ENCODE results near the gene CMTM1. TPM values are rescaled to one million over a fixed set of nuclear protein-coding genes. Genes with fewer than 3 reads are reported as not detected.
"Not testable (repeated sequence)": the region's sequence is repeated elsewhere in the genome, so short reads cannot be mapped to it uniquely, and the experiment has no call there.

CMTM1 gene
- total RNA-seq, 2 experiments from 2014 or later, result 13.6 to 15.0 TPM

GRCh38 chr16:66617728-66618127 is 51.5 kb downstream of the CMTM1 start:
- no peak overlapping the region for H3K4me3 Mint-ChIP-seq
- CTCF ChIA-PET, result interaction anchor here (0.7 to 4.5 kb wide), 6 partner anchors 10 to 211 kb away, joined by 3 to 33 read pairs (median 4); partner anchors contain the start of gene DYNC1LI2
- peaks cover 10% of the 10 kb centered on the region for H3K36me3 Mint-ChIP-seq (ENCODE audit: low read depth)
- peaks cover 7% of the 10 kb centered on the region for H3K4me1 Mint-ChIP-seq (ENCODE audit: low read depth)
- no peaks in the 10 kb centered on the region for H3K27me3 Mint-ChIP-seq (ENCODE audit: low read depth)
- H3K9me3 Mint-ChIP-seq (ENCODE audit: insufficient read depth), result no peaks in the 10 kb centered on the region
- H3K27ac Mint-ChIP-seq, result no peak overlapping the region
- DNase-seq (no peak), ATAC-seq (no peak)
- POLR2A ChIA-PET, result interaction anchor here (0.6 kb wide), 1 partner anchor 19 kb away, joined by 4 read pairs; no protein-coding TSS in a partner anchor

- peaks cover 7% of the 10 kb centered on the region for H3K4me1 Mint-ChIP-seq (ENCODE audit: low read depth)
- H3K36me3 Mint-ChIP-seq (ENCODE audit: low read depth), result no peaks in the 10 kb centered on the region
- ChIA-PET CTCF (interaction anchor here (0.8 to 4.5 kb wide), 4 partner anchors 11 to 212 kb away, joined by 3 to 33 read pairs (median 10); partner anchors contain the start of gene NAE1), POLR2A (no interaction called here)
- no peak for DNase-seq
- H3K27me3 Mint-ChIP-seq (ENCODE audit: low read depth), result no peaks in the 10 kb centered on the region
- no peak overlapping the region for H3K27ac Mint-ChIP-seq
- no peak for ATAC-seq
- H3K4me3 Mint-ChIP-seq, result no peak overlapping the region
- no peaks in the 10 kb centered on the region for H3K9me3 Mint-ChIP-seq (ENCODE audit: insufficient read depth)
Measured at GRCh38 chr16:66618588-66619375, 52.5 kb downstream of the CMTM1 start.

- POLR2A ChIA-PET, result interaction anchor here (1.0 kb wide), 1 partner anchor 31 kb away, joined by 3 read pairs; no protein-coding TSS in a partner anchor
- CTCF ChIA-PET, result interaction anchor here (4.5 kb wide), 1 partner anchor 12 kb away, joined by 33 read pairs; no protein-coding TSS in a partner anchor
- no peaks in the 10 kb centered on the region for H3K27me3 Mint-ChIP-seq (ENCODE audit: low read depth)
- no peaks in the 10 kb centered on the region for H3K9me3 Mint-ChIP-seq (ENCODE audit: insufficient read depth)
- H3K36me3 Mint-ChIP-seq (ENCODE audit: low read depth), result no peaks in the 10 kb centered on the region
- no peak for ATAC-seq
- no peak overlapping the region for H3K4me3 Mint-ChIP-seq
- no peak overlapping the region for H3K27ac Mint-ChIP-seq
- DNase-seq, result no peak
- H3K4me1 Mint-ChIP-seq (ENCODE audit: low read depth), result peaks cover 7% of the 10 kb centered on the region
Measured at GRCh38 chr16:66619534-66620428, 53.5 kb downstream of the CMTM1 start.

DNA sequence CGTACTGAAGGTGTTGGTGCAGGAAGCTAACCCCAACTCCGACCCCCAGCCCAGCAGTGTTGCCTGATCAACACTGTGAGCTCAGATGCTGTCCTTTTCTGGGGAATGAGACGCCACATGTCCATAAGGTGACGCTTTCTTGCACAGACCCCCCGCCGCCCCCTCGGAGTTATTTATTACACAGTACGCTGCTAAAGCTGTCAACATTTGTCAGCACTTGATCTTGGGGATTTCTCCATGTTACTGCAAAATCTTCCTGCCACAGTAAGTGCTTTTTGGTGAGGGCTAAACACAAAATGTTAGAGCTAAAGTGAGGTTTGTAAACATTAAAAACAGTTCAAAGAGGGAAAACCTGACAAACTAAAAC is 54.2 kb downstream of the CMTM1 start:
- Mint-ChIP-seq H3K36me3 (ENCODE audit: low read depth) (no peaks in the 10 kb centered on the region), H3K4me1 (ENCODE audit: low read depth) (peaks cover 7% of the 10 kb centered on the region), H3K27ac (no peak overlapping the region), H3K4me3 (no peak overlapping the region), H3K9me3 (ENCODE audit: insufficient read depth) (no peaks in the 10 kb centered on the region), H3K27me3 (ENCODE audit: low read depth) (no peaks in the 10 kb centered on the region)
- ATAC-seq (no peak), DNase-seq (no peak)
- CTCF ChIA-PET, result interaction anchor here (0.9 to 4.5 kb wide), 2 partner anchors 13 to 30 kb away, joined by 3 to 33 read pairs; no protein-coding TSS in a partner anchor
- POLR2A ChIA-PET, result interaction anchor here (1.0 kb wide), 1 partner anchor 30 kb away, joined by 3 read pairs; no protein-coding TSS in a partner anchor

GRCh38 chr16:66621973-66622372 is 55.7 kb downstream of the CMTM1 start:
- Mint-ChIP-seq H3K36me3 (ENCODE audit: low read depth) (no peaks in the 10 kb centered on the region), H3K9me3 (ENCODE audit: insufficient read depth) (no peaks in the 10 kb centered on the region), H3K4me1 (ENCODE audit: low read depth) (peaks cover 7% of the 10 kb centered on the region), H3K4me3 (no peak overlapping the region), H3K27ac (no peak overlapping the region), H3K27me3 (ENCODE audit: low read depth) (no peaks in the 10 kb centered on the region)
- POLR2A ChIA-PET, result no interaction called here
- ATAC-seq (no peak), DNase-seq (no peak)
- CTCF ChIA-PET, result no interaction called here

DNA sequence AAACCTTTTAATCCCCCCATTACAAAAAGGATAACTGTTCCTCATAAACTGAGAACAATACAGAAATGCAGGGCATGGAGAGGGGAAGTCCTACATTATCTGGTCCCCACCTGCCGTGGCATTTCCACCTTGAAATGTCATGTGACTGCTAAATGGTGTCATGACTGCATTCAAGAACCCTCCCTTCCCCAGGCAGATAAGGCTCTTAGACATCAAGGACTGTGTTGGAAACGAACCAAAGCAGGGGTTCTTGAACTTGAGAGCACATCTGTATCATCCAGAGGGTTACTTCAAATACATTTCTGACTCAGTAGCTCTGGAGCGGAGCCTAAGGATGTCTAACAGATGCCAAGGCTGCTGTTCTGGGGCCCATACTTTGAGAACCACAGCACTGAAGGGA is 56.6 kb downstream of the CMTM1 start:
- ATAC-seq (no peak), DNase-seq (no peak)
- H3K9me3 Mint-ChIP-seq (ENCODE audit: insufficient read depth), result no peaks in the 10 kb centered on the region
- H3K4me1 Mint-ChIP-seq (ENCODE audit: low read depth), result peaks cover 7% of the 10 kb centered on the region
- POLR2A ChIA-PET, result no interaction called here
- no peak overlapping the region for H3K27ac Mint-ChIP-seq
- H3K27me3 Mint-ChIP-seq (ENCODE audit: low read depth), result no peaks in the 10 kb centered on the region
- CTCF ChIA-PET, result interaction anchor here (1.7 kb wide), 1 partner anchor 14 kb away, joined by 10 read pairs; no protein-coding TSS in a partner anchor
- no peak overlapping the region for H3K4me3 Mint-ChIP-seq
- no peaks in the 10 kb centered on the region for H3K36me3 Mint-ChIP-seq (ENCODE audit: low read depth)

DNA sequence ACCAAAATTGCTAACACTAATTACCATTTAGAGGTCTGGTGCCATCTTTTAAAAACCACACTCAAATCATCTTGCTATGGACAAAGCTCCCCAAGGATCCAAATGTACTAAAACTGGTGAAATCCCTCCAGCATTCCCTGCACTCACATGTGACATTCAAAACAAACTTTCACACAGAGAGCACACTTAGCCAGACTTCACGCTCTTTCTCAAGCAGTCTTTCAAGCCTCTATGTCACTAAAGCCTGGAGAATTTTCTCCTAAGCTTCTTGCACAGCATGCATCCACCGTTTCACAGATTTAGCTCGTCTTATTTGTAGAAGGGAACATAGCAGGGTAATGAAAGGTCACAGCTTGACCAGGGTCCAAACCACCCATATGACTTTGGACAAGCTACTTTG is 57.5 kb downstream of the CMTM1 start:
- Mint-ChIP-seq H3K4me3 (no peak overlapping the region), H3K9me3 (ENCODE audit: insufficient read depth) (no peaks in the 10 kb centered on the region), H3K4me1 (ENCODE audit: low read depth) (peaks cover 7% of the 10 kb centered on the region), H3K27ac (no peak overlapping the region), H3K36me3 (ENCODE audit: low read depth) (no peaks in the 10 kb centered on the region), H3K27me3 (ENCODE audit: low read depth) (no peaks in the 10 kb centered on the region)
- CTCF ChIA-PET, result interaction anchor here (0.8 to 1.7 kb wide), 2 partner anchors 12 to 15 kb away, joined by 3 to 10 read pairs; no protein-coding TSS in a partner anchor
- DNase-seq (no peak), ATAC-seq (no peak)
- POLR2A ChIA-PET, result interaction anchor here (1.4 kb wide), 1 partner anchor 50 kb away, joined by 3 read pairs; no protein-coding TSS in a partner anchor

GRCh38 chr16:66627611-66628378 is 61.6 kb downstream of the CMTM1 start:
- H3K27ac Mint-ChIP-seq; H3K4me1 Mint-ChIP-seq (ENCODE audit: low read depth); ATAC-seq; H3K27me3 Mint-ChIP-seq (ENCODE audit: low read depth); DNase-seq; CTCF ChIA-PET; H3K36me3 Mint-ChIP-seq (ENCODE audit: low read depth); H3K4me3 Mint-ChIP-seq; H3K9me3 Mint-ChIP-seq (ENCODE audit: insufficient read depth); POLR2A ChIA-PET: not testable (repeated sequence)

Other genes with a start within 250 kb of the CMTM1 start
- gene CDH5, start 199.7 kb upstream of the CMTM1 start, total RNA-seq, result not detected
- not detected for gene BEAN1, start 139.1 kb upstream of the CMTM1 start, total RNA-seq
- 1 to 10 TPM; 5.7 to 6.4 TPM for gene TK2, start 16.3 kb upstream of the CMTM1 start, total RNA-seq
- 100 to 1,000 TPM; 137 to 139 TPM for gene CKLF, start 13.9 kb upstream of the CMTM1 start, total RNA-seq
- gene CMTM2, start 13.0 kb downstream of the CMTM1 start, total RNA-seq, result under 1 TPM; 0.68 to 0.82 TPM
- gene CMTM3, start 38.3 kb downstream of the CMTM1 start, total RNA-seq, result 100 to 1,000 TPM; 102 to 104 TPM
- 1 to 10 TPM; 1.2 TPM for gene CMTM4, start 130.3 kb downstream of the CMTM1 start, total RNA-seq
- 10 to 100 TPM; 56.5 to 63.1 TPM for gene DYNC1LI2, start 185.2 kb downstream of the CMTM1 start, total RNA-seq
- not detected for gene TERB1, start 235.1 kb downstream of the CMTM1 start, total RNA-seq